Lower lobe of right lung (tissue), 2 donors: ENCODE data around the gene FRY. TPM values are rescaled to one million over a fixed set of nuclear protein-coding genes. Genes with fewer than 3 reads are reported as not detected.

Source experiments
- ATAC-seq, 2 donors: fragments of 200-7000 bp; cut with Tn5 transposase; one replicate each; pipeline ENCODE4 v1.9.1; 2020 to 2022; ENCODE audit warnings: mild to moderate bottlenecking in 2 of 2, moderate library complexity in 2 of 2
- DNase-seq: peaks from one replicate; pipeline ENCODE4 v3.0.0-alpha.2; 2020
- H3K27ac ChIP-seq: fragments of 200-600 bp; one replicate; pipeline ENCODE4 v1.8.0; 2022
- H3K27me3 ChIP-seq: fragments of 200-600 bp; one replicate; pipeline ENCODE4 v1.8.0; 2022; ENCODE audit warnings: low read depth
- H3K36me3 ChIP-seq: fragments of 200-600 bp; one replicate; pipeline ENCODE4 v1.8.0; 2022; ENCODE audit warnings: mild to moderate bottlenecking
- H3K4me1 ChIP-seq: fragments of 200-600 bp; one replicate; pipeline ENCODE4 v1.8.0; 2022
- H3K4me3 ChIP-seq: fragments of 200-600 bp; one replicate; pipeline ENCODE4 v1.8.0; 2022; ENCODE audit warnings: mild to moderate bottlenecking
- H3K9me3 ChIP-seq: fragments of 200-600 bp; one replicate; pipeline ENCODE4 v1.8.0; 2022
- intact Hi-C: fragments of 100-400 bp; cut with DNase I; formaldehyde crosslinking; loops from one replicate; pipeline ENCODE4 v1.11.0; 2022
- total RNA-seq: library from RNA; stranded (reverse); fragmentation: NEBNext Ultra II Directional; extraction: Animal tissue kit (Norgen Biotek cat#: 25700); gene quantifications from one replicate; pipeline ENCODE4 v1.2.1, GENCODE V29; 2021
- TF ChIP-seq, protein P1 (sequence below): fragments of 200-600 bp; IDR thresholded peaks from one replicate; pipeline ENCODE4 v1.8.0; 2022; ENCODE audit warnings: antibody characterized with exemption, mild to moderate bottlenecking
- donor health status: DM: no; HTN: yes; CAD: no; lungs with severe emphysema.

The FRY gene
- total RNA-seq, 1 donor from 2014 or later = 93.7 TPM

GRCh38 chr13:32126278-32126677 lies 94.7 kb downstream of the FRY start:
- Histone ChIP-seq H3K27me3 (no peaks in the 10 kb centered on the region), H3K4me1 (no peaks in the 10 kb centered on the region), H3K27ac (no peak overlapping the region), H3K9me3 (no peaks in the 10 kb centered on the region), H3K36me3 (peaks cover 1% of the 10 kb centered on the region), H3K4me3 (no peak overlapping the region)
- intact Hi-C loops = no loop called here
- no peak for ATAC-seq
- TF ChIP-seq, protein P1, sequence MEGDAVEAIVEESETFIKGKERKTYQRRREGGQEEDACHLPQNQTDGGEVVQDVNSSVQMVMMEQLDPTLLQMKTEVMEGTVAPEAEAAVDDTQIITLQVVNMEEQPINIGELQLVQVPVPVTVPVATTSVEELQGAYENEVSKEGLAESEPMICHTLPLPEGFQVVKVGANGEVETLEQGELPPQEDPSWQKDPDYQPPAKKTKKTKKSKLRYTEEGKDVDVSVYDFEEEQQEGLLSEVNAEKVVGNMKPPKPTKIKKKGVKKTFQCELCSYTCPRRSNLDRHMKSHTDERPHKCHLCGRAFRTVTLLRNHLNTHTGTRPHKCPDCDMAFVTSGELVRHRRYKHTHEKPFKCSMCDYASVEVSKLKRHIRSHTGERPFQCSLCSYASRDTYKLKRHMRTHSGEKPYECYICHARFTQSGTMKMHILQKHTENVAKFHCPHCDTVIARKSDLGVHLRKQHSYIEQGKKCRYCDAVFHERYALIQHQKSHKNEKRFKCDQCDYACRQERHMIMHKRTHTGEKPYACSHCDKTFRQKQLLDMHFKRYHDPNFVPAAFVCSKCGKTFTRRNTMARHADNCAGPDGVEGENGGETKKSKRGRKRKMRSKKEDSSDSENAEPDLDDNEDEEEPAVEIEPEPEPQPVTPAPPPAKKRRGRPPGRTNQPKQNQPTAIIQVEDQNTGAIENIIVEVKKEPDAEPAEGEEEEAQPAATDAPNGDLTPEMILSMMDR = no peak
- DNase-seq = no peak

- ATAC-seq = no peak
Observed at GRCh38 chr13:32126756-32127155, 95.2 kb downstream of the FRY start.

DNA sequence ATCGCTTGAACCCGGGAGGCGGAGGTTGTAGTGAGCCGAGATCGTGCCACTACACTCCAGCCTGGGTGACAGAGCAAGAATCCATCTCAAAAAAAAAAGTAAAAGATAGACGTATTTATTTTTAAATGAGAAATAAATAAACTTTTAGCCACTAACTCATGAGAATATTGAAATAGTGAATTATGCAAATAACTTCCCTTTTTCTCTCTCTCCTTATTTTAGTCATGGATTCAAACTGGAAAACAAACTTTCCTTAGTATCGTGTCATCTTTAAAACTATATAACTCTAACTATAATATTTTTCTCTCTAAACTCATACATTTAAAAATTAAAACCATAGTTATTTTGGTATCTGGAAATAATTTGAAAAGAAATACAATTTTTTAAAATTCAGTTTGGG lies 96.1 kb downstream of the FRY start:
- Histone ChIP-seq H3K36me3 (peaks cover 9% of the 10 kb centered on the region), H3K4me3 (no peak overlapping the region), H3K9me3 (no peaks in the 10 kb centered on the region), H3K27me3 (no peaks in the 10 kb centered on the region), H3K27ac (no peak overlapping the region), H3K4me1 (no peaks in the 10 kb centered on the region)
- ATAC-seq = no peak
- DNase-seq = no peak
- TF ChIP-seq, protein P1 = no peak
- intact Hi-C loops = no loop called here

More at GRCh38 chr13:32126756-32127155, 95.2 kb downstream of the FRY start:
- H3K36me3 ChIP-seq = peaks cover 6% of the 10 kb centered on the region
- H3K27ac ChIP-seq = no peak overlapping the region
- DNase-seq = no peak
- no peaks in the 10 kb centered on the region for H3K9me3 ChIP-seq
- no peaks in the 10 kb centered on the region for H3K27me3 ChIP-seq
- no peak overlapping the region for H3K4me3 ChIP-seq
- no peaks in the 10 kb centered on the region for H3K4me1 ChIP-seq
- TF ChIP-seq, protein P1 = no peak
- intact Hi-C loops = no loop called here

- Histone ChIP-seq H3K4me3 (no peak overlapping the region), H3K27me3 (no peaks in the 10 kb centered on the region), H3K4me1 (no peaks in the 10 kb centered on the region), H3K9me3 (no peaks in the 10 kb centered on the region), H3K36me3 (peaks cover 9% of the 10 kb centered on the region), H3K27ac (peak overlapping the region; percentile 12)
- TF ChIP-seq, protein P1 = no peak
- ATAC-seq (no peak), DNase-seq (no peak)
- intact Hi-C loops = no loop called here
Observed at GRCh38 chr13:32134241-32135055, 102.9 kb downstream of the FRY start.

- Histone ChIP-seq H3K4me1 (no peaks in the 10 kb centered on the region), H3K4me3 (no peak overlapping the region), H3K36me3 (peaks cover 9% of the 10 kb centered on the region), H3K27me3 (no peaks in the 10 kb centered on the region), H3K27ac (peak overlapping the region; percentile 12), H3K9me3 (no peaks in the 10 kb centered on the region)
- intact Hi-C loops = no loop called here
- TF ChIP-seq, protein P1 = no peak
- DNase-seq (no peak), ATAC-seq (no peak)
Observed at GRCh38 chr13:32135056-32135390, 103.4 kb downstream of the FRY start.
